GM12864 (cell line): Measurements from ENCODE around the gene KRT17.
"Not testable (repeated sequence)": the region's sequence is repeated elsewhere in the genome, so short reads cannot be mapped to it uniquely, and the experiment has no call there.

Experiments used
- DNase-seq: peaks from one replicate; pipeline ENCODE4 v3.0.0-alpha.2; 2011; ENCODE audit warnings: low read depth
- H3K4me3 ChIP-seq: 2 replicates; pipeline ENCODE4 v1.5.1; 2011; ENCODE audit warnings: mild to moderate bottlenecking, low read depth, low read length, control low read depth
- TF ChIP-seq, protein P1 (sequence below): IDR thresholded peaks from 2 replicates; pipeline ENCODE4 v1.5.1; 2011; ENCODE audit warnings: low read depth, mild to moderate bottlenecking, moderate library complexity, low read length, control low read depth, inconsistent platforms; ENCODE audit errors: missing control alignments

Gene KRT17

DNA sequence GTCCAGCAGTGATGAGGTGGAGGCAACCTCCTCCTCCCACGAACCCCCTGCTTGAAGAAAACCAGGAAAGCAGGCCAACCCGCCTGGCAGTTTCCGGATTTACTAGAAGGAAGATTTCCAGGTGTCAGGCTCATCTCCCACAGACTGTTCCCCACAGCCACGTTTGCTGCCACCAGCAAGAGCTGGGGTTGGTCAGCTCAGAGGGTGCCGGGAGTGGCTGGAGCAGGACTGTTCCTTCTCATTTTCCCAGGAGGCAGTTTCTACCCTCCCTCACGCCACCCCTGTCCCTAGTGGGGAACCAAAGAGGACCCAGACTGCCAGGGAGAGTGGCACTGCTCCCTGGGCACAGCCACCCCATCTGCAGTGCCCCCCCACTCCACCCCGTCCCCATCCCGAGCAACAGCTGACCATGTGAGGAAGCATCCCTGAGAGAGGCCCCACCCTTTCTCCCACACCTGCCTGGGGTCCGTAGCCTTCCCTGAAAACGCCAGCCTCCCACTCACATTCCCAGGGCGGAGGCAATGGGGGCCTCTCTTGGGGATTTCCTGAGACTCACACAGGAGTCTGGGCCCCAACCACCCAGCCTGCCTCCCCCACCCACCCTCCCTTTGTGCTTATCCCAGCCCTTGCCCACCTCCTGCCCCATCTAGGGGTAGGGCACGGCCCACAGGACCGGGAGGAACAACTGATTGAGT lies 5.9 kb downstream of the KRT17 start:
- TF ChIP-seq, protein P1, sequence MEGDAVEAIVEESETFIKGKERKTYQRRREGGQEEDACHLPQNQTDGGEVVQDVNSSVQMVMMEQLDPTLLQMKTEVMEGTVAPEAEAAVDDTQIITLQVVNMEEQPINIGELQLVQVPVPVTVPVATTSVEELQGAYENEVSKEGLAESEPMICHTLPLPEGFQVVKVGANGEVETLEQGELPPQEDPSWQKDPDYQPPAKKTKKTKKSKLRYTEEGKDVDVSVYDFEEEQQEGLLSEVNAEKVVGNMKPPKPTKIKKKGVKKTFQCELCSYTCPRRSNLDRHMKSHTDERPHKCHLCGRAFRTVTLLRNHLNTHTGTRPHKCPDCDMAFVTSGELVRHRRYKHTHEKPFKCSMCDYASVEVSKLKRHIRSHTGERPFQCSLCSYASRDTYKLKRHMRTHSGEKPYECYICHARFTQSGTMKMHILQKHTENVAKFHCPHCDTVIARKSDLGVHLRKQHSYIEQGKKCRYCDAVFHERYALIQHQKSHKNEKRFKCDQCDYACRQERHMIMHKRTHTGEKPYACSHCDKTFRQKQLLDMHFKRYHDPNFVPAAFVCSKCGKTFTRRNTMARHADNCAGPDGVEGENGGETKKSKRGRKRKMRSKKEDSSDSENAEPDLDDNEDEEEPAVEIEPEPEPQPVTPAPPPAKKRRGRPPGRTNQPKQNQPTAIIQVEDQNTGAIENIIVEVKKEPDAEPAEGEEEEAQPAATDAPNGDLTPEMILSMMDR, result no peak
- no peak overlapping the region for H3K4me3 ChIP-seq
- no peak for DNase-seq

DNA sequence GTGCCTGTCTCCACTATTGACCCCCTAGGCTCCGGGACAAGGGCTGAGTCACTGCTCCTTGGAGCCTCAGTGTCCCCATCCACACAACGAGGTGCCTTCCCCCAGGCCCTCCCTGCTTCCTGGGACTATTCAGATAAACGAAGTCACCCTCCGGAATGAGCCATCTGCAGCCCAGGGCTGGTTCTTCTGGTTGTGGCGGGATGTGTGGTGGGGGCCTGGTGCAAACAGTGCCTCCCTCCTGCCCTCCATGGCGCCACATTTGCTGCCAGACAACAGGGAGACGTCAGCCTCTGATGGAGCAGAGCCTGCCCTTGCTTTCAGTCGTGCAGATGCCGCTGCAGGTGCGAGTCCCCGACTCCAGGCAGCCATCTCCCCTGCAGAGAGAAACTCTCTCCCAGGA lies 6.7 kb downstream of the KRT17 start:
- DNase-seq, result no peak
- H3K4me3 ChIP-seq, result no peak overlapping the region
- TF ChIP-seq, protein P1, result no peak

DNA sequence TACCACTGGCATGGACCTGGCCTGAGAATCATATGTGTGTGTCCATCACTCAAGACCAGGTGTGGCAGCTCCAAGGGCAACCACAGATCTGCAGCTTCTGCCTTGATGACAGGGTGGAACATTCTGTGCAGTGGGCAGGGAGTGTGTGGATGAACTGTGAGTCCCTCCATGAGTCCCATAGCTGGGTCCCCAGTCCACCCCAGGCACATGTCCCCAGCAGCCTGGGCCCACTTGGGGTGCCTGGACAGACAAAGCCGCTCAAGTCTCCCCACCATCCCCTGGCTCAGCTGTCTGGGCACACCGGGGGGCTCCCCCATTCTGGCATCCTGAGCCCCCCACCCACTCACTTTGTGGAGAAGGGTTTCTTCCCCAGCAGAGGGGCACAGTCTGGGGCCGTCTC lies 7.2 kb downstream of the KRT17 start:
- no peak for DNase-seq
- H3K4me3 ChIP-seq, result no peak overlapping the region
- TF ChIP-seq, protein P1, result no peak

DNA sequence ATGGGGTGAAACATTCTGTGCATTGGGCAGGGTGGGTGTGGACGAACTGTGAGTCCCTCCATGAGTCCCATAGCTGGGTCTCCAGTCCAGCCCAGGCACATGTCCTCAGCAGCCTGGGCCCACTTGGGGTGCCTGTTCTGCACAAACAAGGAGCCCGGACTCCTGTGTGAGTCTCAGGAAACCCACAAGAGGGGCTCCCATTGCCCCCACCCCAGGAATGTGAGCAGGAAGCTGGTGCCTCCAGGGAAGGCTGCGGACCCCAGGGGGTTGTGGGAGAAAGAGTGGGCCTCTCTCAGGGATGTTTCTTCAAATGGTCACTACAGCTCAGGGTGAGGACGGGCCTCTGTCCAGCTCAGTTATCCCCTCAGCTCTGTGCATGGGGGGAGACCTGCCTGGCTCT lies 7.9 kb downstream of the KRT17 start:
- DNase-seq, H3K4me3 ChIP-seq: not testable (repeated sequence)

DNA sequence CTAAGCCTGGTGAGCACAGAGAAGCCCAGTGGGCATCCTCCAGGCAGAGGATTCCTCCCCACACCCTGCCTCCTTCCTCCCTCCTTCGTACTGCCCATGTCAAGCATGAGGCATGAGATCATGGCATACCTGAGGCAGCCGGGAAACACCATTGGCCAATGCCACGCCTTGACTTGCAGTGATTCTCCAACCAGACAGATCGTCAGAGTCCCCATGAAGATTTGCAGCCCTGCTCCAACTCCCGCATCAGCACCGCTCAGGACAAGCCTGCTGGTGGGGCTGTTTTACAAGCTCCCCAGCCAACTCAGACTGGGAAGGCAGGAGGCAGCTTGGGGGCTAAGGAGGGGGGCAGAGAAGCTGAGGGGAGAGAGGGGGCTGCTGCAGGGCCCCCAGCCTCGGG lies 8.9 kb downstream of the KRT17 start:
- no peak overlapping the region for H3K4me3 ChIP-seq
- TF ChIP-seq, protein P1, result no peak
- DNase-seq, result no peak

DNA sequence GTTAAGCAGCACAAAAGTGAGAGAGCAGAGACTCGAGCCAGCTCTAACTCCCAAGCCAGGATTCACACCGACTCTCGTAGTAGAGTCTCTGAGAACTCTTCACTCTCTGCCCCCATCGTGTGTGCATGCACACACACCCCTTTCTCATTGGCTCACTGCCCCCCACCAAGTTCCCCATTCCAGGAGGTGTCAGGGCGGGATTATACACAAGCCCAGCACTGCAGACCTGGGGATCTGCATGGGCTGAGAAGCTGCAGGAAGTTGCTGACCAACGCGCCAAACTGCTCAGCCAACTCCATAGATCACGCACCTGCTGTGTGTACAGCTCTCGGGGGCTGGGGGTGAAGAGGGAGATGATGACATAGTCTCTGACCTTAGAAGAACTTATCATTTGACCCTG lies 9.6 kb downstream of the KRT17 start:
- not testable (repeated sequence) for H3K4me3 ChIP-seq, DNase-seq

DNA sequence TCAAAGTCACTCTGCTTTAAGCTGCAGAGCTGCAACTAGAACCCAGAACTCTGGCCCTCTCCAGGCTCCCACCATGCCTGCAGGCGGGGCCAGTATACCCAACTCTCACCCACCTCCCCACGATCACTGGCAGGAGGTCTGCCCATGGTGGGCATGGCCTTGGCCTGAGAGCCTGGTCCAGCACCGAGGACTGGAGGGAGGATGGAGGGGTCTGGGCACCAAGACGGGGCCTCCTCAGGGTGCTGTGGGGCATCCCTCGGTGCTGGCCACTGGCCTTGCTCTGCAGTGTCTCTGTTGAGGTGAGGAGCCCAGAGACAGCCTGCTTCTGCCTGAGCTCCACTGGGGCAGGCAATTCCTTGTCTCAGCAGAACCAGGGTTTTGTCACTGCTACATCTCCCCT lies 10.3 kb downstream of the KRT17 start:
- no peak overlapping the region for H3K4me3 ChIP-seq
- DNase-seq, result no peak
- TF ChIP-seq, protein P1, result no peak

DNA sequence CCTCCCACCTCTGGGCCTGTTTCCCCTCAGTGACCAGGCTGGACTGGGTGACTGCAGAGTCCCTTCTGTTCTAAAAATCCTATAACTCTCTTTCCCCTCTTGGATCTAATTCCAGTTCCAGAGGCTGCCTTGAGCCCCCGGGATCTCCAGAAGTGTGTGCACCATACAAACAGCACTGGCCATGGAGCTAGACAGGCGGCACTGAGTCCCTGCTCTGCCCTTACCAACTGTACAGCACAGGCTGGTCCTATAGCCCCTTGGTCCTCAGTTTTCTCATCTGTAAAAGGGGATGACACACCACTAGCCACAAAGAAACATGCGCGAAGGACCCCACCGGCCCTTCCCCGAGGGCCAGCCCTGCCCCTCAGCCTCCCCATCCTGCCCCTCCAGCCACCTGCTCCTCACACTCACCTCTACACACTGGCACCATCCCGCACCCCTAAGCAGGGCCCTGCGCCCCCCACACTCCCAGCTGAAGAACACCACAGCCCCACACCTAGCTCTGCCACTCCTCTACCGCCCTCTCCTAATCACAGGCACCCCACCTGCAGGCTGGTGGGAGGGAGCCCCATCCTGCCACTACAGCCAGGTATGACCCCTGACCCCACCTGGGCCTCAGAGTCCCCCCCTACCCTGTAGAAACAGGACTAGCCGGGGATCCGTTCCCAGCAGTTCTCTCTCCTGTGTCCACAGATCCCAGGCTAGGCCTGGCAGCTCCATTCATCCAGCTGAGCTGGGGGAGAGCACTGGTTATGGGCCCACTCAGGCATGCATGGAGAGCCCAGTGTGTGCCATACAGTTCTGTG lies 10.9 kb downstream of the KRT17 start:
- DNase-seq, result no peak
- TF ChIP-seq, protein P1, result no peak
- no peak overlapping the region for H3K4me3 ChIP-seq

DNA sequence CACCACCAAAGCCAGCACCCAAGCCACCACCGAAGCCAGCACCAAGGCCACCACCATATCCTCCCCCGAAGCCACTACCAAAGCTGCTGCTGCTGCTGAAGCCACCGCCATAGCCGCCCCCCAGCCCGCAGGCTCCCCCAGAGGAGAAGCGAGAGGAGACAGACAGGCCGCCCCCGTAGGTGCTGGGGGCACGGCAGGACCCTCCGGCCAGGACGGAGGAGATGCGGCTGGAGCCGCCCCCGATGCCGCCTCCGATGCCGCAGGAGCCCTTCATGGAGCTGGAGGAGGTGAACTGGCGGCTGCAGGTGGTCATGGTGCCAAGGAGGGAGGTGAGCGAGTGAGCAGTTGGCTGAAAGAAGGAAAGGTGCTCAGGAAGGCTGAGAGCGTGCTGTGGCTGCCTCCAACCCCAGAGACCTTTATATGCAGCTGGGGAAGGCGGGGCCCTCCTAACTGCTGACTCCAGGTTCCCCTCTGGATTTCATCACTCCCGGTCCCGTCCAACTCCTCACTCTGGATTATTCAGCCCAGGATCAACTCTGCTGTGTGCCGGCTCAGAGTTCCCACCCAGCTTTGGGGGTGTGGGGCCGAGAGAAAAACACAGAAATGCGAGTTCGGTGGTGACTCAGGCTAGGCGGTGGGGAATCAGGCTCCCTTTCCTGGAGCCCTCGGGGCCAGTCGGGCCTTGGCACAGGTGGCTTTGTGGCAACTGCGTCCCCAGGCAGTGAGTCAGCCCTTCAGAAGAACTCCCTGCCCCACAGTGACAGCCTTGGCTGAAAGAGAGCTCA lies 11.8 kb downstream of the KRT17 start, which contains the start of gene KRT16:
TSS of gene KRT16 (minus strand) at position 392 of the 785 bp plus-strand sequence. CDS start at position 313, 79 bp downstream.
- not testable (repeated sequence) for H3K4me3 ChIP-seq, DNase-seq
